ENCODE results near the gene HSD17B4. TPM values are rescaled to one million over a fixed set of nuclear protein-coding genes. Genes with fewer than 3 reads are reported as not detected.

HSD17B4 gene
- total RNA-seq, 1 experiment from 2014 or later: 269 TPM

GRCh38 chr5:119522841-119523240 is 70.5 kb downstream of the HSD17B4 start:
- Histone ChIP-seq H3K23me2 (ENCODE audit: insufficient read length, low read depth, low read length, poor library complexity, severe bottlenecking) (no peaks in the 10 kb centered on the region), H4K8ac (replicated peaks; ENCODE audit: insufficient read length, low read depth, low read length) (no peak overlapping the region), H2AFZ (ENCODE audit: low read length) (no peak overlapping the region), H2BK12ac (ENCODE audit: insufficient read length, low read depth, low read length) (no peak overlapping the region), H4K91ac (ENCODE audit: insufficient read length, low read depth, low read length) (no peak overlapping the region), H4K20me1 (ENCODE audit: control insufficient read depth, insufficient read depth, insufficient read length) (no peaks in the 10 kb centered on the region), H2BK20ac (ENCODE audit: low read depth, low read length, poor library complexity, severe bottlenecking) (no peak overlapping the region), H3K18ac (ENCODE audit: insufficient read length, low read depth, low read length) (no peak overlapping the region), H3K79me2 (ENCODE audit: insufficient read depth, low read length) (no peaks in the 10 kb centered on the region), H3K9ac (ENCODE audit: extremely low read depth, insufficient read length, low read length) (no peak overlapping the region), H3K14ac (ENCODE audit: insufficient read depth, low read length) (no peak overlapping the region), H3K79me1 (ENCODE audit: insufficient read depth, low read depth, low read length, poor library complexity, severe bottlenecking) (no peaks in the 10 kb centered on the region), H2BK120ac (ENCODE audit: low read depth, low read length, poor library complexity, severe bottlenecking) (no peak overlapping the region), H3K56ac (ENCODE audit: insufficient read length, low read depth, low read length) (no peak overlapping the region), H3K4ac (ENCODE audit: low read depth, low read length) (no peak overlapping the region), H3K4me2 (ENCODE audit: insufficient read depth, insufficient read length, low read length) (no peak overlapping the region), H3K9me3 (ENCODE audit: control insufficient read depth, low read depth, low read length) (no peaks in the 10 kb centered on the region), H3K27ac (ENCODE audit: insufficient read length, low read depth, low read length) (no peak overlapping the region), H3K23ac (ENCODE audit: insufficient read length, low read depth, low read length) (no peak overlapping the region), H4K5ac (ENCODE audit: insufficient read length, low read depth, low read length) (no peak overlapping the region), H3K27me3 (ENCODE audit: insufficient read depth, low read length) (no peaks in the 10 kb centered on the region), H2BK5ac (ENCODE audit: insufficient read length, low read length) (no peak overlapping the region), H2AK5ac (ENCODE audit: insufficient read length, low read length) (no peak overlapping the region), H2BK15ac (ENCODE audit: low read depth, low read length) (no peak overlapping the region), H3T11ph (ENCODE audit: low read length) (no peak overlapping the region), H3K4me1 (ENCODE audit: insufficient read depth, low read length) (no peaks in the 10 kb centered on the region)
- H3K9me3 Mint-ChIP-seq: peaks cover 0 to 2% of the 10 kb centered on the region in 2 experiments; a peak in 1 of 5 replicates
- TF ChIP-seq CTCF (conservative IDR thresholded peaks at IDR 0.05): no peak
- no CpG with 5 or more reads among the region's 1 CpG for WGBS (ENCODE audit: extremely low coverage, insufficient read length, low lambda C conversion rate)
- peak overlapping the region in 1 of 3 experiments; percentile 90; a peak in 2 of 7 replicates for H3K27ac Mint-ChIP-seq
- no peak overlapping the region for H3K4me3 Mint-ChIP-seq
- H3K36me3 Mint-ChIP-seq (ENCODE audit: insufficient read depth in 1 of 3, low read depth in 3 of 3): peaks cover 21 to 44% (median 30%) of the 10 kb centered on the region in 3 experiments
- no peaks in the 10 kb centered on the region for H3K4me1 Mint-ChIP-seq
- no peak for DNase-seq
- no peaks in the 10 kb centered on the region for H3K27me3 Mint-ChIP-seq (ENCODE audit: low read depth)

Measured in H9 (cell line).